ENCODE results near the gene ZBTB17.
"Not testable (repeated sequence)": the region's sequence is repeated elsewhere in the genome, so short reads cannot be mapped to it uniquely, and the experiment has no call there.

Gene ZBTB17

DNA sequence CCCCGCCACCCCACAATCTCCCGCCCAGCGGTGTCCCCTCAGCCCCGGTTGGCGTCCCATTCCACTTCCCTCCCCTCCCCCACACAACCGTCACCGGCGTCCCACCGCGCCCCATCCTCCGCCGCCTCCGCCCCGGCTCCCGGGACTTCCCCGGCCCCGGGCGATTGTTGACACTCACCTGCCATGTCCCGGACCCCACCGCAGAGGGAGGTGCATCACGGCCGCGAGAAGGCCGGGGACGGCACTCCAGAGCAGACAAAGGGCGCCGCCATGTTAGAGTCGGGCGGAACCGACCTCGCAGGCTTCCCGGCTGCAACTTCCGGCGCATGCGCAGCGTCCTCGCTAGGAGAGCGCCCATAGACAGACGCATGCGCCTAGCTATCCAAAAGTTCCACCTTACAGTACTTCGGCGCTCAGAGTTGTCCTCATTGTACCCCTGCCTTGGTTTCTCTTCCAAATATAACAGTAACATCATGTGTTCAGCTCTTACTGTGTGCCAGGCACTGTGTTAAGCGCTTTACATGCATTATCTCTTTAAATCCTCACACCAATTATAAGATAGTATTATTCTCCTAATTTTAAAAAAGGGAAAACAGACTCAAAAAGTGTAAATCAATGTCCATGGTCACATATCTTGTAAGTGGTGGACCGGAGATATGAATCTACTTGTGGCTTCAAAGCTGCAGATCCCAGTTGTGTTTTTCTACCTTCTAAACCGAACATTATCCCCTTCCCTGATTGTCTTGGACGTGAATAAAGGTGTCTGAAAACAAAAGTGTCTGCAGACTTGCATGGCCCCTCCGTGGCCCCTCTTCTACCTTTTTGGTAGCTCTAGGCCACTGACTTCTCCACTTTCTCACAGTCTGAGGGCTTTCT lies at the start of gene ZBTB17:
TSS of gene ZBTB17 (minus strand) at position 297 of the 876 bp plus-strand sequence. CDS start 27,606 bp downstream, outside the sequence.
- DNase-seq, result peak; percentile 12

DNA sequence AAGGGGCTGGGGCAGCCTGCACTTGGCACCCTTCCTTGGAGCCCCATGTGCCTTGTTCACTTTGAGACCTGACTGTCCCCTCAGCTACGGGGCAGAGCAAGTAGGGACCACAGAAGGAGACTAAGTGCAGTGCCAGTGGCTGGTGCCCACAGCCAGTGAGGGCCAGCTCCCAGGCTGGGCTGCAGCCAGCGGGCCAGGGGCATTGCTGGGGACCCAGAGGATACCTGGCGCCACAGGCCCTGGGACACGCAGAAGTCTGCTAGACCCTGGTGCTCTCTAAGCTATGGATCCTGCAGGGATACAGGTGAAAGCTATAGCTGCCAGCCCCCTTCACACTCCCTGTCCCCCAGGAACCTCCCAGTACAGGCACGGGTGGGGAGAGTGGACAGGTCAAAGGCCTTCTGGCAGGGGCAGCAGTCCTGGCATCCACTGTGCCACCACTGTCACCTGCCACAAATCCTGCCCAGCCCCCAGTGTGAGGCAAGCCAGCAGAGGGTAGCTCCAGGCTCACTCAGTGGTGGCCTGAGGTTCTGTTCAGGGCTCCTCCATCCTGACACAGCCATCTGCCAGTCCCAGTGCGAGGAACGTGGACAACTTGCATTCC lies 47.3 kb upstream of the ZBTB17 start:
- no peak for DNase-seq

DNA sequence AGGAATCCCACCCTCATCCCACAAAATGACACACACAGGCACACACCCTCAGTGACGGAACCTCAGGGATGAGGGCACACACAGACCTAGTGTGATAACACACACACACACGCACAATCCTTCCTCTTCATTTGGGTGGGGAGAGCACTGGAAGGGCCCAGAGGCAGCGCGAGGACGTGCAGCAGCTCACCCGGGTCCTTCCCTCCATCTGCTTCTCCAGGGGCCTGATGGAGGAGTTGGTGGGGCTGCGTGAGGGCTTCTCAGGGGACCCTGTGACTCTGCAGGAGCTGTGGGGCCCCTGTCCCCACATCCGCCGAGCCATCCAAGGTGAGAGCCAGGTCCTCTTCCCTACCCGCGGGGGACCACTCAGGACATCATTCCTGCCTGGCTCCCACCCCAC lies 46.5 kb upstream of the ZBTB17 start:
- DNase-seq, result no peak

DNA sequence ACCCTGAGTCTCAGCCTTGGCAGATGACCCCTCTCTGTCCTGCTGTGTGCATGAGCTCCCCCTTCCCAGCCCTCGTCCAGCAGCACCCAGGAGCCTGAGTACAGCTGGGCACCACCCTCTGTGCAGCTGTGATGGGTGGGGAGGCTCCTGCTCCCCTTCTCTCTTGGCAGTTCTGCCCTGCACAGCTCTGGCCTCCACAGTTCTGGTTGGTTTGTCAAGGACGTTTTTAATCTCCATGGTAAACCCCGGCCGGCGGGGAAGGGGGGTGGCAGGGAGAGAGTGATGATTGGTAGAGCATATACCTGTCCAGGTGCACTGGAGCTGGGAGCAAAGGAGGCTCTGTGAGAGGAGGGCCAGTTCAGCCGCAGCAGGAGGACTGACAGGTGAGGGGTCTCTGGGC lies 45.8 kb upstream of the ZBTB17 start, which contains the start of gene CLCNKA:
TSS of gene CLCNKA (plus strand) at position 356 of the 400 bp plus-strand sequence. CDS start 584 bp downstream, outside the sequence.
- DNase-seq, result no peak

DNA sequence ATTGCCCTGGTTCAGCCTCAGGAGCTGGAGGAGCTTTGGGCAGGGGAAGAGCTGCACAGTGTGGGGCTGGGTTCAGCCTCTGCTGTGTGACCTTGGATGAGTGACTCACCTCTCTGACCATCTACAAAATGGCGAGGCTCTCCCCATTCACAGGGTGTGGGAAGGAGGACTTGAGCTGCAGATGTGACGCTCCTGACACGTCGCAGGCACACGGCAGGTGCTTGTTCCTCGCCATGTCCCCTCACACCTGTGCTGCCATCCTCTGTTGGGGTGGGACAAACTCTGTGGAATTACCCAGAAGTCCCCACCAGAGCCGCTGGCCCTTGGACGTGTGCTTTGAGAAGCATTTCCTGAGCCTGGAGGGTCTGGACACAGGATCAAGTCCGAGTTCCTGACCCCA lies 45.0 kb upstream of the ZBTB17 start:
- DNase-seq, result not testable (repeated sequence)

DNA sequence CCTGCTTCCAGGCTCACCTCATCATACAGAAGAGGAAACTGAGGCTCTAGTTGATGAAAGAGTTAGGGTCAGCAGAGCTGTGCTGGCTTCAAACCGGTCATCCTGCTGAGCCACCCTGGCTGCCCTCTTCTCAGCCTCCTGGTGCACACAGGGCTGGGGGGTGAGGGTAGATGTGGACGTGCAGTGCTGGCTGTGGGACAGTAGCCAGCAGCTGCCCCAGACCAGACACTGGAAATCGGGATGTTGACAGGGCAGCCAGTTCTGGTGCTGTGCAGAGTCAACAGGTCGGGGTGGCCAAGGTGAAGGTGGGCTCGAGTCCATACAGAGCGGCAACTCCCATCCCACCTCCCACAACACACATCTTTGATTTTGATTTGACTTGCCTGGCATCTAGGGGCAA lies 44.4 kb upstream of the ZBTB17 start:
- DNase-seq, result no peak

DNA sequence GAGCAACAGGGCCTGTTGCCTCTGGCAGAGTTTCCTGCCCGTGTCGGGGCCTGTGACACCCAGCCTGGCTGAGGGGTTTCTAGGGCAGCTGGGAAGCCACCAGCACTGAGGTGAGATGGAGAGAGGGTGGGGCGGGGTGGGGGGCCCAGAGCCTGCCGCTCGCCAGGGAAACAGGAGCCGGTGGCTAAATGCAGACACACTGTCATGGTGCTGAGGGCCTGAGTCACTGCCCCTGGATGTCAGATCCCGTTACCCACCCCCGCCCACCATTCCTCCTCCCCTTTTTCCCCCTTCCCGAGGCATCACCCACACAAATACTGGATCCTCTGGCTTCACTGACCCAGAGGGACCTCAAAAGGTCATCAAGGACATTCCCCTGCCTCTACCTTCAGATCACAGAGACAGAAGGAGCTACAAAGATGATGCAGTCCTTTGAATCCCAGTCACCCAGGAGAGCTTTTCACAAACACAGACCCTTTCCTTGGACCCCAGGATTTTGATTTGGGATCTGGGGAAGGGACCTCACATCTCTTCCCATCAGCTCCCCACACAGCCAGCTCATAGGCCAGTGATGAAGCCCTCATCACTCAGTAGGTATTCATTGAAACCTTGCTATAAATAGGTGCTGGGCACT lies 43.9 kb upstream of the ZBTB17 start:
- no peak for DNase-seq

DNA sequence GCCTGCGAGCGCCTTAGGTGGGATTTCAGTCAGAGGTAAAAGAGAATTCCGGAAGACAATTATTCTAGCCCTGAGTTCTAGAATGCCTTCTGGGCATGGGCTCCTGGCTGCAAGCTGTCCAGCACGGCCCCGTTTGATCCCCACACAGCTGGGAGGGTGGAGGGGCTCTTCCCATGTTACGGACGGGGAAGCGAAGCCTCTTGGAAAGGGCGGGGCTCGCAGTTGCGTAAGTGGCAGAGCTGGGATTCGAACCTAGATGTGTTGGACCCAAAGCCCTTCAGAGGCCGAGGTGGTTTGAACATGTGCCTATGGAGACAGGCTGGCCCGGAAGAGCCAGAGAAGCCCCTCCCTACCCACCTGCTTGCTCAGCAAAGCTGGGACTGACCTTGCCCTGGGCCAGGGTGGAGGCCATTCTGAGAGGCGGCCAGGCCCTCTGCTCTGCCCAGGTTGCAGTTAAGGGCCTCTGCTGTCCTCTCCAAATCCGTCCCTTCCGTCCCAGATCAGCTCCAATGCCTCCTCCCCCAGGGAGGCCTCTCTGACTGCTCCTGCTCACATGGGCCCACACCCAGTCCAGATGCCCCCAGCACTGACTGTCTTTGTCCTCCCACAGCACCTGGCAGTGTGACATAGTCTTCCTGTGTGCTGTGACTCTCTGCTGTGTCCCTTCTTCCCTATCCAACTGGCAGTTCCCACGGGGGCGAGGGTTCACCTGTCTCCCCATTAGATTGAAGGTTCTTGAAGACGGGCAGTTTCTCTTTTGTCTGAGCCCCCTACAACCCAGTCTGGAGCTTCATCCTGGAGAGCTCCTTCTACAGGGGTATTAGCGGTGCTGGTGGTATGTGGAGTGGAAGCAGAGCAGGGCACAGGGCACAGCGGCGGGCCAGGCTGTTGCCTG lies 43.1 kb upstream of the ZBTB17 start:
- DNase-seq, result no peak

DNA sequence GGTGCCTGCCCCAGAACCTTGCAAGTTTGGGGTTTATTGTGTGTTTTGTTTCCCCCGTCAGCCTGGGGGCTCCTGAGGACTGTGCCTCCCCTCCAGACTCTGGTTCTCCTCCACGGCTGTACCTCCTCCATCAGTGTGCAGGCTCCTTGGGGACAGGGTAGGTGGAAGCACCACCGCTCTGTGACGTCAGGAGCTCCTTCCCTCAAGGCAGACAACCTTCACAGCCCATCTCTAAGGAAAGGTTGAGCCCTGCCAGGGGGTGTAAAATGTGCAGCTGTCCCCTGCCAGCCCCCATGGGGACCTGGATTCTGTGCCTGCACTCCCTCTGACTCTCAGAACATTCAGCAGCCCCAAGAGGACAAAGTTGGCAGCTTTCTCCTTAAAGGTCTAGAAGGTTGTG lies 42.4 kb upstream of the ZBTB17 start:
- DNase-seq, result no peak

DNA sequence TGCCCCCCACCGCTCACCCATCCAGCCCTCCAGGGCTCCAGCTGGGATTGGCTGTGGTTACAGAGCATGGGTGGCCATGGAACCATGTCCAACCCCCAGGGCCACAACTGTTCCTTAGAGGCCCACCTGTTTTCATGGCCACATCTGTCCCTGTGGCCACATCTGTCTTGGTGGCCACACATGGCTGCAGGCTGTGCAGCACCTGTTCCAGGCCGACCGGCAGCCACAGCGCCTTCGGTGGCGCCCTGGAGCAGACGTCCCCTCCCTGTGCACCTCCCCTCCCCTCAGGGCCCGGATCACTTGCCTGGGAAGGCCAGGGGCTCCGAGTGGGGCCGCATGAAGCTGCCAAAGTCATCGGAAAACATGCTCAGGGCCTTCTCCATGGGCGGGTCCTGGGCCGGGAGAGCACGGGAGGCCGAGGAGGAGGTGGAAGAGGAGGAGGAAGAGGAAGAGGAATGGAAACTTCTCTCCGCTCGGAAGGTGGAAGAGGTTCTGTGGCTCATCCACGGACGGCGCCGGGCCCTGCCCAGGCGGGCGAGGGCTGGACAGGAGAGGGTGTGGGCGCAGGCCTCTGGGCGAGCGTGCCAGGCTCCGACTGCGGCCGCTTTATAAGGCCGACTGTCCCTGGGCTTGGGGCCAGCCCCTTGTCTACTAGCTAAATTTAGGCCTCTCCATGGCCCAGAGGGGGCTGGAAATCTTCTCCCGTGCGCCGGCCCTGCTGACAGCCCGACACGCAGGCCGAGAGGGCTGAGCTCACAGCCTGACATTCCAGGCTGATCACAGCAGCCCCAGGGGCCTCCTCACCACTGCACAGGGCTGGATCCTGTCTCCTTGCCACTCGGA lies 41.8 kb upstream of the ZBTB17 start, which contains the start of gene HSPB7:
TSS of gene HSPB7 (minus strand) at position 583 of the 843 bp plus-strand sequence. CDS start at position 503, 80 bp downstream.
- no peak for DNase-seq

DNA sequence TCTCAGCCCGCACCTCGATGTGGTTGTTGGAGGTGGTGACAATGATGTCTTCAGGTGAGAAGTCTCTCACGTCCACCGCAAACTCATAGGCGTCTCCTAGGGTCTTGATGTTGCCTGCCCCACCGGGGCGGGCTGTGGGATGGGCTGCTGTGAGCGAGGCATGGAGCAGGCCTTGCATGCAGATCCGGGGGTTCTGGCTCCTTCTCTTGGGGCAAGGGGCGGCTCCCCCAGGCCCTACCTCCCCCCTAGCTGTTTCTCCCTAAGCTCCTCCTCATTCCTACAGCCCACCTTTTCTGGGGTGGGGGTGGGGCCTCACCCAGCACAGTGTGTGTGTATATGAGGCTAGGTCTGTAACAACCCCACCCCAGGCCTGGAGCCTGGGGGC lies 41.2 kb upstream of the ZBTB17 start:
- no peak for DNase-seq

DNA sequence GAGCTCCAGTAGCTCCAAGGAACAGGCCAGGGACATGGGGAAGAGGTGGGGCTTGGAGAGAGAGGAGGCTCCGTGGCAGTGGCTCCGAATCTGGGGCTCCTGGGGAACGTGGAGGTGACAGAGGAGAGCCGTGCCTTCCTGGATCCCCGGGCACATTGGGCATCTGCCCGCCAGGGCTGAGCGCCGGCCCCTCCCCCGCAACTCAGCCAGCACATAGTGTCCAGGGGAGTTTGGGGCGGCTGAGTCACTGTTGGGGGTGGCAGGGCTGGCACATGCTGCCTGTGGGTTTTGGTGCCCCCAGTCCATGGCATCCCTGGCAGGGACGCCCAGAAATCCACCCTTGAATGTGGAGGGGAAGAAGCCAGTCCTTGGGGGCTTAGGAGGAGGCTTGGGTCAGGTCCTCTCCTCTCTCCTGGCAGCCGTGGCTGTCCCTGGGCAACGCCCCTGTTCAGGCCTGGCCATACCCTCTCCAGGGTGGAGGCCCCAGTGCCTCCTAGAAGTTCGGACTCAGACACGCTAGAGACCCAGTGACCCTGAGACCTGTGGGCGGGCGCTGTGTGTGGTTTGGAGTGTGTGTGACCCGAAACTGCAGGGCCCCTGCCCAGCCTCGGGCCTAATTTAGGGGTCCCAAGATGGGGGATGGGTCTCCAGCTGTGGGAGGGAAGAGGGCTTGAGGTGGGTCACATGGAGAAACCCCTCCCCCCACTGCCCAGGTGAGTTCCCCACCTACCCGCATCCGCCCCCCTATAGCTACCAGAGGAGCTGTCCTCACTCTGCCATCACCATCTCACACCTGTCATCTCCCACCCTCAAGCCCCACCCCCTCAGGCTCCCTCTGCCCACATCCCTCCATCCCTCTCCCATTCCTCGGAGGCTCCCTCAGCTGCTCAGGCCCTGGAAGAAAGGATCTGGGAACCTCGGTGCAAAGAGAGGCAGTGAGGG lies 40.3 kb upstream of the ZBTB17 start:
- DNase-seq, result no peak

DNA sequence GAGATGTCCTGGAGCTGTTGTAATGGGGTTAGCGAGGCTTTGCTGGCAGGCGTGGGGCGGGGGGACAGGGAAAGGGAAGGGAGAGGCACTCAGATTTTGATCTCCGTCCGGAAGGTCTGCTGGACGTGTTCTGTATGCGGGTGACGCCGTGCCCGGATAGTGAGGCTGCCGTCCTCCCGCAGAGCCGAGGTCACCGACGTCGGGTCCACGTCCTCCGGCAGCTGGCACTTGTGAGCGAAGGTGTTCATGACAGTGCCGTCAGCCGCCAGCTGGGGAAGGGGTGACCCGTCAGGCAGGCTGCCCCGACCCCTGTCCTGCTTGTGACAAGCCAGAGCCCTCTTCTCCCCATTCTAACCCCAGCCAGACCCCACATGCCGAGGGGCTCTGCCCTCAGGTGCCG lies 39.6 kb upstream of the ZBTB17 start:
- DNase-seq, result no peak

DNA sequence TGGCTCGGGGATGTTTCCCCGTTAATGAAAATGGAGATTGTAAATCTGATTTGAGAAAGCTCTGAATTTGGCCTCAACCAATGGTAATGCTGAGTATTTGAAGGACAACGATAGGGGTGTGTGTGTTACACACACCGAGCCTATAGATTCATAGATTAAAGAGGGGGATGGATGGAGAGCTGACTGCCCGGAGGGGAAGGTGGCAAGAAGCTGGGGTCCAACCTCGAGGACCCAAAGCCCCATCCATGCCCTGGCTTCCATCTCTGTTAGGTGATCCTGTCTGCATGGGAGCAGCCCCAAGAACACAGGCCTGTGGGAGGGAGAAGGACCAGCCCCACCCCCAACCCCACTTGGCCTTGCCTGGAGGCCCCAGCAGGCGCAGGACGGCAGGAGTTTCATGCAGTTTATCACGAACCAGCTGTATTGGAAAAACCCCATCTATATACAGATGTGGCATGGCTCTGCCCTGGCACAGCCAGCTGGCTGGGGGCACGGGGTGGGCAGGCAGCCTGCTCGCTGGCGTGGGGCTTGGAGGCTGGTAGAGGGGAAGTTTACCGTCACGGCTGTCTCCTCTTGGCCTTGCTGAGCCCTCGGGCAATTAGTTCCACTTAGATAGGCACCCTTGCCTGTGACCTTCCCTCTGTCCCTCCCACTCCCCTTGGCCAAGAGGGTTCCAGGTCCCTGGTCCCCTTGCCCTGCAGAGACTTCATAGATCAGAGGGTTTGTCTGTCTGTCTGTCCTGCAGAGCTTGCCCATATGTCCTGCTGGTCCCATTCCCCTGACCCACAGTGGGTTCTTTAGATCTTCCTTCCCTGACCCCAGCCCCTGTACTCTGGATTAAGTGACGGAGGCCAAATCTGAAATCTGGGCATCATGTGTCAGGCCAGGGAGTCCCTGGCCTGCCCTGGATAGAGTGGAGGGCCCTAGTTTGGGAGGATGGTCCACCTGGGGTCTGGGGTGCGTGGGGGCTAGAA lies 38.9 kb upstream of the ZBTB17 start:
- DNase-seq, result no peak

DNA sequence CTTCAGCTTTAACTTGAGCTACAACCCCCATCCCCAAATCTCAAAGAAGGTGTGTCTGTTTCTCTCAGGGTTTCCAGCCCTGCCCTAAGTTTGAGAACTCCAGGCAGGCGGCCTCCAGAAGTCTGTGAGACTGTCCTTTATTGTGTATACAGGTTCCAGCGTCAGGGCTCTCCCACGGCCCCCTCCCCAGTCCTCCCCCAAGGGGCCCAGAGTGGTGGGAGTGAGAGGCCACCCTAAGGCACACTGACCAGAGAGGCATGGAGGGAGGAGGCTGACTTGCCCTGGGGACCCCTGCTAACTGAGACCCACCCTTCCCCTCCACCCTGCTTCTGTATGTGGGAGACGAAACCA lies 38.0 kb upstream of the ZBTB17 start:
- DNase-seq, result no peak

DNA sequence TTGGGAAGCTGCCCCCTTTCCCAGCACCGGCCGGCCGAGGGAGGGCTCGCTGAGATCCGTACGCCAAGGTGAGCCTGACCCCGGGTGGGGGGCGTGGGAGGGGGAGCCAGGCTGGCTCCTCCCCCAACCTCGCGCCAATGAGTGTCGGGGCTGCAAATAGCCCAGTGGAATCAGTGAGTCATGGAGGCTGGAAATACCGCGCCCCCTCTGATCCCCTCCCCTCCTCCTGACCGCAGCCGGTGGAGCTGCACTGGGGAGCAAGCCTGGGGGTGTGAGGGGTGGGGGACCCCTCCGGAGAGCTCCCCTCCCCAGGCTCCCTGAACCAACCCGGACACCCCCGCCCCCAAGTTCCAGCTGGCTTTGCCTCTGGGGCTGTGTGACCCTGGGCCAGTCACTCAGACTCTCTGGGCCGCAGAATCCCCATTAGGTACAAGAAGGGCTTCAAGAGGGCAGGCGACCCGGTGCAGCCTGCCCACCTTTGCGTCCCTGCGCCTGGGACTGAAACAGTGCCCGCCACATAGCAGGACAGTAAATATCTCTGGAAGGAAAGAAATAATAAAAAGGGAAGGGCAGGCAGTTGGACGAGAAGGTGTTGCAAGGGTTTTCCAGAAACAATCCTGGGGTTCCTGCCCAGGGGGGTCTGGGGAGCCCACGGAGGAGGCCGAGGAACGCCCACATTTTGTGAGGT lies 37.5 kb upstream of the ZBTB17 start:
- no peak for DNase-seq

DNA sequence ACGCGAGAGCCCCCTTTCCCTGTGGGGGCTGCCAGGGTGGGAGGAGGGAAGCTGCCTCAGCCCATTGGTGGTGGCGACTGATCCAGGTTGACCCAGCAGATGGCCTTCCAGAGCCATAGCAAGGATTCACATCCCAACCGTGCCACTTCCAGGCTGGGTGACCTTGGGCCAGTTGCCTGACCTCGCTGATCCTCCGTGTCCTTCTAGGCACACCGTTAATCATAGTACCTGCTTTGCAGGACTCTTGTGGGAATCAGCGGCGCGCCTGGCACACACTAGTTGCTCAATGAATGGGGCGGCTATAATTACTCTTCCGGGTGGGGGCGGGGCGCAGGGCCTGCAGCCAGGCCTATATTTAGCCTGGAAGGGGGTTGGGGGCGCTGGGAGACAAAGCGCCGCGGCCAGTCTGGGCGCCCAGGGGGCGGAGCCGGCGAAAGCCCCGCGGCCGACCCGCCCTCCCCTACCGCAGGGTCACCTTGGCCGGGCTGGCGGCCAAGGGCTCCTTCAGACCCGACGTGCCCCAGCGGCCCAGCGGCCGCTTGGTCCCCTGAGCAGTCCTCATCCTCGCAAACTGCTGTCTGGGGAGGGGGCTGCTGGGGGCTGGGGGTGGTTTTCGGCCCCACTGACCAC lies 36.8 kb upstream of the ZBTB17 start:
- no peak for DNase-seq

DNA sequence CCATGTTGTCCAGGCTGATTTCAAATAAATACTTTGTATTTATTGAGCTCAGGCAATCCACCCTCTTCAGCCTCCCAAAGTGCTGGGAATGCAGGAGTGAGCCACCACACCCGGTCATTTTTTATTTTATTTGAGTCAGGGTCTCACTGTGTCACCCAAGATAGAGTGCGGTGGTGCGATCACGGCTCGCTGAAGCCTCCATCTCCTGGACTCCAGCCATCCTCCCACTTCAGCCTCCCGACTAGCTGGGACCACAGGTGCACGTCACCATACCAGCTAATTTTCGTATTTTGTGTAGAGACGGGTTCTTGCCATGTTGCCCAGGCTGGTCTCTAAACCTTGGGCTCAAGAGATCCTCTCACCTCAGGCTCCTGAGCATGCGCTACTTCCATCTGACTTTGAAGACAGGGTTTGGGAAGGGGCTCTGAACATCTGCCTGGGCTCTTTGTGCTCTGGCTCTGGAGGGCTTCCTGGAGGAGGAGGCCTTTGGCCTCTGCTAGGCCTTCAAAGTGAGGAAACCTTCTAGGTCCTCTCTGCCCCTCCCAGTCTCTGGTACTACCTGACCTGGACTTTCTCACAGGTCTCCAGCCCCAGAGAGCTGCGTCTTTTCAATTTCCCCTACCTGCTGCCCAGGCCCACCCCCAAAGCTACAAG lies 36.2 kb upstream of the ZBTB17 start:
- no peak for DNase-seq
